ENCODE measurements around the gene TCOF1.
"Not testable (repeated sequence)": the region's sequence is repeated elsewhere in the genome, so short reads cannot be mapped to it uniquely, and the experiment has no call there.

The TCOF1 gene

DNA sequence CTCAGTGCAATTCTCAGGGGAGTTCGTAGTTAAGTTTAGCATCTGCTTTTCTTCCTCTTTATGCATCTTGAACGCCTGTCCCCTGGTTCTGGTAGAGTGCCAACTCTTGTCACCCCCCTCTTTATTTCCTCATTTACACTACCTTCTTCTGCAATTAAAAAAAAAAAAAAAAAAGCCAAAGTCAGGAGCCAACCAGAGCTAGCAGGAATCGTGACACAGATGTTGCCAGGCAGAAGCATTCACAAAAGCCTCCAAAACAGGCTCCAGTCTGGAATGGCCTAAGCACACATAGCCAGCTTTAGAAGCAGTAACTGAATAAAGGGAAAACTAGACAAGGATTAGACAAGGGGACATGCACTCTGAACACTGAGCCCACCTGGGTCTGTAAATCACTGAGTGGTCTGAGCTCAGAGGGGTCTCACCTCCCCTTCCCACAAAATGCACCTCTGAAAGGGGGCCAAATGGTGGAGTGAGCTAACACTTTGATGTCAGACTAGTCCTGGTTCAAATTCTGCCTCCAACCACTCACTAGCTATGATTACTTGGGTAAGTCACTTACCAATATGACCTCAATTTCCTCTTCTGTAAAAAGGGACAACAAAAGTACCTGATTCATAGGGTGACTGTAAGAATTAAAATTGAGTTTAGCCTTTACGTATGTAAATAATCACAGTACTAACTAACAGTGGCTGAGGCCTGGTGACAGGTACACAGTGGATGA, 53.2 kb downstream of the TCOF1 start:
- no peak overlapping the region for H3K4me3 ChIP-seq (ENCODE audit: low read length)
- DNase-seq (ENCODE audit: low read depth, low spot score): peak; percentile 57

DNA sequence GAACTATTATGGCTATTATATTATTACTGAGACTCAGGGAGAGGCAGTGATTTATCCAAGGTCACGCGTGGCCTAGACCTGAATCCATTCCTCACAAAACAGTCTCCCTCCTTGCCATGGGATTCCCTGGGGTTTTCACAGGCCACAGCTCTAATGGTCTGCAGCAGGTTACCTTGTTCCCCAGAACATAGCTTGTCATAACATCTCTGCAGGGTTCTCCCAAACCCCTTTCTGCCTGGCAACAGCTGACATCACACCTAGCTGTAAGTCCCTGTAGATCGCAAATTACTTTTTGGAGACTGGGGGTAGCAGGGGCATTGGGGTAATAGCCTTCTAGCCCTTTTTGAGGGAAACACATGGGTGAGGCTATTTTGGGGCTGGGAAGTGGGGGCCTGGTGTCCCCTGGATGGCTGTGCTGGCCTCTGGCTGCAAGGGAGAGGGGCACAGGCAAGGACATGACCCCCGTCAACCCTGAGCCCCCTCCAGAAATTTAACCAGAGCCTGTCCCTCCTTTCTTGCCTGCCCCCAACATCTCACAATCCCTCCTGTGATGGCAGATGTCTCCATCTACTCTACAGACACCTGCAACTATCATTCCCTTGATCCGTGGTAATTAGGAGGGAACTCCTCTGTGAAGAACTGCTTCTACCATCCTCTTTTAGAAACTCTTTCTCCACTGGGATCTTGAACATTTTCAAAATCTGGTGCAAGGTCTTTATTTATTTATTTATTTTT, 53.9 kb downstream of the TCOF1 start:
- DNase-seq (ENCODE audit: low read depth, low spot score): no peak
- no peak overlapping the region for H3K4me3 ChIP-seq (ENCODE audit: low read length)

DNA sequence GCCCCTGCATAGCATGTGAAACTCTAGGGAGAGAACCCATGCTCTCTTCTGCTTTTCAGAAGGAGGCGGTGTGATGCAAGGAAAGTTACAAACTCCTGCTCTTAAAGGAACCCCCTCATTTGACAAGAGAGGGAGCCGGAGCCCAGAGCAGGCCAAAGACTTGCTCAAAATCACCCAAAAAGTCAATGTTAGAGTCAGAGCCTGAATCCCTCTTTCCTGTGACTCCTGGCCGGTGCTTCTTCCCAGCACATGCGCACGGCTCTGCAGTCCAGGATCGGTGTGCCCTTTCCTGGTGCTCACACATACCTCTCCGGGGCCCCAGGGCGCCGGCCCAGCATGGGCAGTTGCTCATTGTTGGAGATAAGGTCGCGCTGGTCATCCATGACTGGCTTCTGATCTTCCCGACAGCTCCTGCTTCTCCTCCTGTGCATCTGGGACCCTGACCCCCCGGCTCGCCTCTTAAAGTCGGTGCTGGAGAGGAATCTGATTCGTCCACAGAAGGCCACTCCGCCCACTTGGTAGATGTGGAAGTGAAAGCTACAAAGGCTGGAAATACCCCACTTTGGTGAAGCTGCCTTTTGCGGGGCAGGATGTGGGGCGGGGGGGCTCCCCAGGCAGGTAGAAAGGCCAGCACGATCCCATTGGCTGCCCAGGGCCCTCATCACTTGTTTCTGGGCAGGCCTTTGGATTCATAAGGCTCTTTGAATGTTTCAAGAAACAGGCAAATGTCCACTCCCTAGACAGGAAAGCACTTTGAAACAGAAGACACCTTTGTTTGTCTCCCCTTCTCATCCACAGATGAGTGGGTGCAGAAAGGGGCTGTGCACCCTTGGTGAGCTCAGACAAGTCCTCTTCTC, 55.0 kb downstream of the TCOF1 start, which contains the start of gene CD74:
TSS of gene CD74 (minus strand) at position 592 of the 857 bp plus-strand sequence. CDS start at position 431, 161 bp downstream.
- H3K4me3 ChIP-seq (ENCODE audit: low read length): no peak within 1 kb of the TSS
- DNase-seq (ENCODE audit: low read depth, low spot score): no peak

DNA sequence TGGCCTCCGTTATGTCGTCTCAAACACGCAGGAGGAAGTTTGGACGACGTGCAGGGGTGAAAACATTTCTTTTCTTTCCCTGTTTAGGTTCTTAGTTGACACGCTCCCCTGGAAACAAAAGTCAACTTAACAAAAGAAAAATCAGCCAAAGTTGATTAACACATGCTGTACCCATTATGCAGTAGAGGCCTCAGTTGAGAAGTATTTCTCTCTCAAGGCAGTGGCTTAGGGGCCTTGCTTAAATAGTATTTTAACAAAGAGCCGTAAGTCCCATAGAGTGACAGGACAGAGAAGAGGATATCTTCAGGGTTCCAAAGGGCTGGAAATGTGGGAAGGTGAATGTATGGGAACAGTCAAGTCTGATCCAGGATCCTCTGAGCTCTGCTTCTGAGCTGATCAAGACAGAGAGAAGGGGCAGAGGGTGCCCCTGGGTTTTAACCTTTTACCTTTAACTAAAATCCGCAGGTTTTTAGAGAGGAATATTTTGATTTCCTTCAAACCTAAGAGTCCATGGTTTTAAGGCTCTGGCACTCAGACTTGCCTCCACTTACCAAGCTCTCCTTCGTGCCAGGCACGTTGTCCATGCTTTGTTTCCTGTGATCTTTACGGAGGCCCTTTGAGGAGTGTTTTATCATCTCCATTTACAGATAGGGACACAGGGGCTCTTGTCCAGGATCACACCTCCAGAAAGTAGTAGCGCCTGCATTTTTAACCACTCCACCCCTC, 55.8 kb downstream of the TCOF1 start:
- H3K4me3 ChIP-seq (ENCODE audit: low read length): no peak overlapping the region
- no peak for DNase-seq (ENCODE audit: low read depth, low spot score)

DNA sequence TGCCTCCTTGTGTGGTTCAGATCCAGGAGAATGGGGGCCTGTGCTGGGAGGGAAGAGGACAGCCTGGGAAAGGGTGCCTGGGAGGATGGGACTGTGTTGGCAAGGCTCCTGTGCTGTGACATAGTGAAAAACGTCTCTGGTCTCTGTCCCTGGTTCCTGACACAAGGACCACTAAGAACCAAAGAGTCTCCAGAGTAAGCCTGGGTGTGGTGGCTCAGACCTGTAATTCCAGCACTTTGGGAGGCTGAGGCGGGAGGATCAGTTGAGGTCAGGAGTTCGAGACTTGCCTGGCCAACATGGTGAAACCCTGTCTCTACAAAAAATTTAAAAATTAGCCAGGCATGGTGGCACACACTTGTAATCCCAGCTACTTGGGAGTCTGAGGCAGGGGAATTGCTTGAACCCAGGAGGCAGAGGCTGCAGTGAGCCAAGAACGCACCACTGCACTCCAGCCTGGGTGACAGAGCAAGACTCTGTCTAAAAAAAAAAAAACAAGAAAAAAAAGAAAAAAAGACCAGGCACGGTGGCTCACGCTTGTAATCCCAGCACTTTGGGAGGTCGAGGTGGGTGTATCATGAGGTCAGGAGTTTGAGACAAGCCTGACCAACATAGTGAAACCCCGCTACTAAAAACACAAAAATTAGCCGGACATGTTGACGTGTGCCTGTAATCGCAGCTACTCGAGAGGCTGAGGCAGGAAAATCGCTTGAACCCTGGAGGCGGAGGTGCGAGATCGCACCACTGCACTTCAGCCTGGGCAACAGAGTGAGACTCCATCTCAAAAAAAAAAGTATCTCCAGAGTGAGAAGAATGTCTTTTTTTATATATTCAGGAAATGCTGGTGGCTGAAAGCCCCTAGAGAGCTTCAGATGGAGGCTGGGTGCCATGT, 56.6 kb downstream of the TCOF1 start:
- H3K4me3 ChIP-seq (ENCODE audit: low read length); DNase-seq (ENCODE audit: low read depth, low spot score): not testable (repeated sequence)

DNA sequence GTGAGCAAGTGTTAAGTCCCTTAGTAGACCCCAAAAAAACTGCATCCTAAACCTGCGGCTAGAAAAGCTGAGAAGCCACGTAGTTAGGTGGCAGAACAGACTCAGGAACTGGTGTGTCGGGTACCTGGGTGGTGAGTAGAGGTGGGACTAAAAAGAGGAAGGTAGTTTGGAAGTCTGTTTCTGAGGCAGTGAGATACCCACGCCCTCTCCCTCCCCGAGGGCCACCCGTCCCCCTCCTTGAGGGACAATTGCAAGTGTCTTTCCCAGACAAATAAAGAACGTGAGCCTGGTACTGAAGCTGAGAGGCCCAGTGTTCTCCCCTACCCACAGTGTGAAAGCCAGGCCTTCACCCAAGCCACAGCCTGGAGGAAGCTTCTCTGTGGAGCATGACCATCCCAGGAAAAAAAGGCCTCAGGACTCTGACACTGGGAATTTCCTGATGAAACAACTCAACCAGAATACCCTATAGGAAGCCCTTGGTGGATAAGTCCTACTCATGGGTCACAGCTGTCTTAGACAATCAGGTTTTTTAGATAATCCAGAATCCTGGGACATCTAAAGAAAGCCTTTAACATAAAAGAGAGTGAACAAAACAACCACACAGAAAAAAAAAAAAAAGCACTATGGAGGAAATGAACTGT, 62.3 kb downstream of the TCOF1 start:
- H3K4me3 ChIP-seq (ENCODE audit: low read length): no peak overlapping the region

DNA sequence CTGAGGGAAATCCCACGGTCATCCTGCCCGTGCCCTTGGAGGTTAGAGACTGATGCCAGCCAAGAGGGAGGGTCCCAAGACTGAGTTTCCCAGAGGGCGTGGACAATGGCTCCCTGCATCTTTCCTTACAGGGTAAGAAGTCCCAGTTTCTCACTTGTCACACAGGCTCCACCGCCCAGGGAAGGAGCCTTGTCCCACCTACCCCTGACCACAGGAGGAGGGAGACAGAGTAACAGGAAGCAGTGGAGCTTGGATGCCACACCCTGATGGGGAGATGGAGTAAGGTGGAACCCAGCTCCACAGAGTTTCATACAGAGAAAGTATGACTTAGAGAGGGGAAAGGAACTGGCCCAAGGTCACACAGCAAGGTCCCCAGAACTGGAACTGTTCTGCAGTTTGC, 64.6 kb downstream of the TCOF1 start:
- no peak for DNase-seq (ENCODE audit: low read depth, low spot score)

More for the DNA sequence above, 62.3 kb downstream of the TCOF1 start:
- DNase-seq (ENCODE audit: low read depth, low spot score): no peak

DNA sequence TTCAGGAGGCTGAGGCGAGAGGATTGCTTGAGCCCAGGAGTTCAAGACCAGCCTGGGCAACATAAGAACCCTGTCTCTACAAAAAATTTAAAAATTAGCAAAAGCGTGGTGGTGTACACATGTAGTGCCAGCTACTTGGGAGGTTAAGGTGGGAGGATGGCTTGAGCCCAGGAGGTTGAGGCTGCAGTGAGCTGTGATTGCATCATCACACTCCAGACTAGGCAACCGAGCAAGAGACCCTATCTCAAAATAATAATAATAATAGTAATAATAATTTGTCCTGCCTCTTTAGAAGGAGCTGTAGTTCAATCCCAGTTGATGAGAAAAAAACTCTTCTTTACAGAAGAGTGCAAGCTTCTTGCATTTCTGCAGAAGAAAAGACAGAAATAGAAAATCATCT, 65.3 kb downstream of the TCOF1 start:
- no peak for DNase-seq (ENCODE audit: low read depth, low spot score)
- no peak overlapping the region for H3K4me3 ChIP-seq (ENCODE audit: low read length)

More for the DNA sequence above, 64.6 kb downstream of the TCOF1 start:
- H3K4me3 ChIP-seq (ENCODE audit: low read length): no peak overlapping the region

DNA sequence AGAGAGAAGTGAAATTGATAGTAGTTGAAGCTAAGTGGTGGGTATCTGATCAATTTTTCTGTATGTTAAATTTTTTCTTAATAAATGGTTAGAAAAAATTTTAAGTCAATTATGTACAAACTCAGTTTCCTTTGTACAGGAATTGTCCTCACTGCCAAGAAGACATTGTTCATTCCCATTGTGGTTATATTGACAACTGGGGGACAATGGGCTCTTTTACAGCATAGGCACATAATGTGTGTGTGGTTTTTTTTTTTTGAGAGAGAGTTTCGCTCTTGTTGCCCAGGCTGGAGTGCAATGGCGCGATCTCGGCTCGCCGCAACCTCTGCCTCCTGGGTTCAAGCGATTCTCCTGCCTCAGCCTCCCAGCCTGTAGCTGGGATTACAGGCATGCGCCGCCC, 68.7 kb downstream of the TCOF1 start:
- H3K4me3 ChIP-seq (ENCODE audit: low read length); DNase-seq (ENCODE audit: low read depth, low spot score): not testable (repeated sequence)

DNA sequence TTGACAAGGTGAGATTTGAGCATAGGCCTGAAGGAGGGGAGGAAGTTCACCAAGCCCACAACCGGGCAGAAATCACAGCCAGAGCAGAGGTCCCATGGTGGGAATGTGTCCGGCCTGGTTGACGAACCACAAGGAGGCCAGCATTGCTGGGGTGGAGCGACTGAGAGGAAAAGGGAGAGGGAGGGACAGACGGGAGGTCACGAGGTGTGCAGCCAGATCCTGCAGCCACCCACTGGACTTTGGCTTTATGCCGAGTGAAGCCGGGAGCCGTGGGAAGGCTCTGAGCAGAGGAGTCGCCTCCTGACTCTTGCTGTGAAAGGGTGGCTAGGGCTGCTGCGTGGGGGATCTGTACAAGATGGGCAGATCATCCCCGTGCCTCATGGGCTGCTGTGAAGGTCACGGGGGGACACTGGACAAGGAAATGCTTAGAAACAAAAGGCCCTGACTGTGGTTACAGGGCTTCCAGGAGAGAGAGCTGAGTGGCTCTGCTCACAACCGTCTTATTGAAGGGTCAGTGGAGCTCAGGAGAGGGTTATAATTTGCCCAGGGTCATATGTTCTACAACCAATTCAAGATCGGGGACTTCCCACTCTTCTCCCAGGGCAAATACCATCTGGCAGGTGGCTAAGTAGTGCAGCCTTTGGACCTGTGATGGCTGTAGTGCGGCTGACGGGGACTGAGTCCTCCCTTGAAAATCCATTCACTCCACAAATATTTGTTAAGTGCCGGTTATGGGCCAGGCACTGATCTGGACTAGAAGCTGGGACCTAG, 70.8 kb downstream of the TCOF1 start:
- DNase-seq (ENCODE audit: low read depth, low spot score): no peak
- H3K4me3 ChIP-seq (ENCODE audit: low read length): no peak overlapping the region

DNA sequence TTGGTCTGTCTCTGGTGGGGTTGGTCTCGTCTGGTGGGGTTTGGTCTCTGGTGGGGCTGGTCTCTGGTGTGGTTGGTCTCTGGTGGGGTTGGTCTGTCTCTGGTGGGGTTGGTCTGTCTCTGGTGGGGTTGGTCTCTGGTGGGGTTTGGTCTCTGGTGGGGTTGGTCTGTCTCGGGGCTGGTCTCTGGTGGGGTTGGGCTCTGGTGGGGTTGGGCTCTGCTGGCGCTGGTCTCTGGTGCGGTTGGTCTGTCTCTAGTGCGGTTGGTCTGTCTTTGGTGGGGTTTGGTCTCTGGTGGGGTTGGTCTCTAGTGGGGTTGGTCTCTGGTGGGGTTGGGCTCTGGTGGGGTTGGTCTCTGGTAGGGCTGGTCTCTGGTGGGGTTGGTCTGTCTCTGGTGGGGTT, 71.5 kb downstream of the TCOF1 start:
- H3K4me3 ChIP-seq (ENCODE audit: low read length): no peak overlapping the region
- no peak for DNase-seq (ENCODE audit: low read depth, low spot score)

DNA sequence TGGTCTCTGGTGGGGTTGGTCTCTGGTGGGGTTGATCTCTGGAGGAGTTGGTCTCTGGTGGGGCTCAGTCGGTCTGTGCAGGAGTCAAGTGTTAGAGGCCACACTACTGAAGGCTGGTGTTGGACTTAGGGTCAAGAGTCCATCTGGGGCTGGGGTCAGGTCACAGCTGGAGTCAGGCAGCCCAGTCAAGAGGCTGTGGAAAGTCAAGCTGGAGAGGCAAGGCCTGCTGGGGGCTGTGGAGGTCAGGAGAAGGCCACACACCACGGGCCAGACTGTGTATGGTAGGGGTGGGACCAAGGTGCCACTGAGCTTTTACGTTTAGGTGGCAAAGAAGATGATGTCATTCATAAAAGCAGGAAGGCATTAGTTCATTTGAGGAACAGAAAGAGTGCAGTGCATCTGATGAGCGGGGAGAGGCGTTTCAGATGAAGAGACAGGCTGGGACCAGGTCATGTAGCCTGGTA, 71.9 kb downstream of the TCOF1 start:
- H3K4me3 ChIP-seq (ENCODE audit: low read length): no peak overlapping the region
- no peak for DNase-seq (ENCODE audit: low read depth, low spot score)

DNA sequence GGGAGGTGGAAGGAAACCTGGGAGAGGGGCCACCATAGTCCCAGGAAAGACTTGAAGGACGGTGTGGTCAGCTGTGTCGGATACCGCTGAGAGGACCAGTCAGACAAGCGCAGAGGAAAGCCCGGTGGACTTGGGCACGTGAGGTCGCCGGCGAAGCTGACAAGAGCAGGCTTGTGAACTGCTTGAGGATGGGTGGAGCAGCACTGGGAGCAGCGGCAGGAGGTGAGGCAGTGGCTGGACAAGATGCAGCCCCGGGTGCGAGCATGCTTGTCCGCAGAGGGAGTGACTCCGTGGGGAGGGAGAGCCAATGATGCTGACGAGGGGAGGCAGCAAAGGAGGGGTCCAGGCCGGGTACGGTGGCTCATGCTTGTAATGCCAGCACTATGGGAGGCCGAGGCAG, 73.6 kb downstream of the TCOF1 start:
- no peak overlapping the region for H3K4me3 ChIP-seq (ENCODE audit: low read length)
- no peak for DNase-seq (ENCODE audit: low read depth, low spot score)

DNA sequence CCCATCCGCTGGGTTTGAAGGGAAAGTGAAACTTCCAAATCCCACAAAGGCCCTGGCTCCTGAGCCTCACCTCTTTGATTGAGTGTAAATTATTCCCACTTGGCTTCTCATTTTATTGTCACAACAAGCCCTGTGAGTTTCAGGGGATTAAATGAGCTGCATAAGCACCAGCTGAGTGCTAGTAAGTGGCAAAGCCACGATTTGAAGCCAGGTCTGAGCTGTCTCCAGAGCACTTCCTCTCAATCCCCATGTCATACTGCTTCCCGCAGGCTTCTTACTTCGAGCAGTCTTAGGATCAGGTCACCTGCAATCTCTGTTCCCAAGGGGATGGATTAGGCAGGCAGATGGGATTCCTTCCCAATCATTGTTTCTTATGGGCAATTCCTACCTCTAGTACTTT, 74.1 kb downstream of the TCOF1 start:
- H3K4me3 ChIP-seq (ENCODE audit: low read length): no peak overlapping the region
- DNase-seq (ENCODE audit: low read depth, low spot score): no peak

DNA sequence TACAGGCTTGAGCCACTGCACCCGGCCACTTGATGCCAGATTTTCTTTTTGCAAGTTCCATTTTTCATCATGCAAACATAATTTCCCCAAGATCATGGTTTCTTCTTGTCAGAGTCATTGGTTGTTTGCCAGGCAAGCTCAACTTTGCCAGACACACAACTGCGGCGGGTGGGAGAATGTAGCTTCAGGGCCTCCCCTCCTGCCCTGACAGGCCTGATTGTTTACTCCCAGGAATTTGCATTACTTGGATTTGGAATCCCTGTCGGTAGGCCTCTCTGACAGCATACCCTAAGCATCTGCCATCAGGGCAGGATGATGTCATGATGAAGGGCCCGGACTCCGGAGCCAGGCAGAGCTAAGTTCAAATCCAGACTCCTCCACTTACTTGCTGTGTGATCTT, 77.0 kb downstream of the TCOF1 start:
- DNase-seq (ENCODE audit: low read depth, low spot score): no peak

DNA sequence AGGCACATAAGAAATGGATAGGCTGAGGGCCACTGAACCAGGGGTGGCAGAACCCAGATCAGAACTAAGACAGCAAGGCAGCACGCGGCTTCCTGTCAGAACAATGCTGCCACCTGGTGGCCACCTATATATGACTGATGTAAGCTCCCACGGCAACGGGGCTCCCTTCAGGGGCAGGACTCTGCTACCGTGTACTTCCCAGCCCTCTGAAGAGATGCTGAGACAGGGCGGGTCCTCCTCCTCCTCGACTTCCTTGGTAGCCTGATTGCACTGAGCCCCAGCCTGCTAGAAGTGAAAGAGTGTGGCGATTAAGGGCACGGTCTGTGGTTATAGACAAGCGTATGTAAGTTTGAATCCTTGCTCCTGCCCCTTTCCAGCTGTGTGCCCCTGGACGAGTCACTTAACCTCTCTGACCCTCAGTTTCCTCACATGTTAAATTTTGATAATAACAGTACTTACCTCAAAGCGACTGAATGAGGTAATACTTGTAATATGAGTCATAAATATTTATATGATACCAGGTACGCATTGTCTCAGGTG, 78.7 kb downstream of the TCOF1 start:
- H3K4me3 ChIP-seq (ENCODE audit: low read length): no peak overlapping the region

More for the DNA sequence above, 77.0 kb downstream of the TCOF1 start:
- H3K4me3 ChIP-seq (ENCODE audit: low read length): no peak overlapping the region

More for the DNA sequence above, 78.7 kb downstream of the TCOF1 start:
- DNase-seq (ENCODE audit: low read depth, low spot score): peak; percentile 87
